ENCODE results near the gene OGFOD1. TPM values are rescaled to one million over a fixed set of nuclear protein-coding genes. Genes with fewer than 3 reads are reported as not detected.

The OGFOD1 gene
- total and polyA plus RNA-seq, 2 donors (not counting 3 experiments of a cell fraction or from before 2014, with no cell fraction given): 26.6 to 54.8 TPM

DNA sequence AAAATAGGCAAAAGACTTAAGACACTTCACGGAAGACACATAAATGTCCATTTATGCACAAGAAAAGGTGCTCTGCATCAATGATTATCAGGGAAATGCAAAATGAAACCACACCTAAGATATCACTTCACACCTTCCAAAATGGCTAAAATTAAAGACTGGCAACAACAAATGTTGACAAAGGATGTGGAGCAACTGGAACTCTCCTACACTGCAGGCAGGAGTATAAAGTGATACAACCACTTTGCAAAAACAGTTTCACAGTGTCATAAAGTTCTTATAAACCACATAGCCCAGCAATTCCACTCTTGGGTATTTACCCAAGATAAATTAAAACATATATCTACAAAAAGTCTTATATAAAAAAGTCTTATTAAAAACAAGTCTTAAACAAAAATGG, 60.7 kb downstream of the OGFOD1 start:
- H3K9me1 ChIP-seq (replicated peaks; ENCODE audit: control insufficient read depth, extremely low read depth, insufficient read depth, low read length): no peaks in the 10 kb centered on the region
- no peak for DNase-seq (ENCODE audit: low read depth, low spot score)
- intact Hi-C loops (cut with micrococcal nuclease): no loop called here
- no peak for FAIRE-seq
- no peak overlapping the region for H2AFZ ChIP-seq (ENCODE audit: low read depth, low read length)
- no peaks in the 10 kb centered on the region for H3K27me3 ChIP-seq (ENCODE audit: control insufficient read depth in 2 of 2, insufficient read depth in 2 of 2, low read length in 2 of 2)
- H3K4me3 ChIP-seq (replicated peaks in 1 of 3; ENCODE audit: insufficient read depth in 1 of 3, low read depth in 1 of 3, low read length in 3 of 3): no peak overlapping the region
- ChIA-PET POLR2A (no interaction called here), CTCF (interaction anchor here (3.9 kb wide), 1 partner anchor 190 kb away, joined by 54 read pairs; no protein-coding TSS in a partner anchor)
- H3K9me3 ChIP-seq (replicated peaks; ENCODE audit: control insufficient read depth, insufficient read depth, low read length): no peaks in the 10 kb centered on the region
- no TSS peak for BruUV-seq (replicated peaks)
- H3K4me2 ChIP-seq (ENCODE audit: insufficient read depth, low read length): no peak overlapping the region
- no peaks in the 10 kb centered on the region for H3K79me2 ChIP-seq (ENCODE audit: control insufficient read depth, insufficient read depth, low read length)
- peaks cover 11% of the 10 kb centered on the region for H3K4me1 ChIP-seq (ENCODE audit: control insufficient read depth, extremely low read depth, insufficient read depth, low read length)
- H3K36me3 ChIP-seq (ENCODE audit: control insufficient read depth in 2 of 2, extremely low read depth in 1 of 2, insufficient read depth in 2 of 2, low read length in 2 of 2): peaks cover 3 to 4% of the 10 kb centered on the region in 2 experiments
- TF ChIP-seq FOS (IDR thresholded peaks at IDR 0.05; ENCODE audit: borderline replicate concordance, insufficient read depth, low read length) (no peak), POLR2A (IDR thresholded peaks at IDR 0.05; ENCODE audit: low read depth, low read length) (no peak), JUN (IDR thresholded peaks at IDR 0.05; ENCODE audit: borderline replicate concordance, insufficient read depth, insufficient read length, low read depth) (no peak), MYC (IDR thresholded peaks at IDR 0.05; ENCODE audit: low read depth, low read length) (no peak), GATA2 (IDR thresholded peaks at IDR 0.05; ENCODE audit: insufficient read depth, insufficient read length, low read depth, low read length) (no peak)
- TF ChIP-seq, protein P1, sequence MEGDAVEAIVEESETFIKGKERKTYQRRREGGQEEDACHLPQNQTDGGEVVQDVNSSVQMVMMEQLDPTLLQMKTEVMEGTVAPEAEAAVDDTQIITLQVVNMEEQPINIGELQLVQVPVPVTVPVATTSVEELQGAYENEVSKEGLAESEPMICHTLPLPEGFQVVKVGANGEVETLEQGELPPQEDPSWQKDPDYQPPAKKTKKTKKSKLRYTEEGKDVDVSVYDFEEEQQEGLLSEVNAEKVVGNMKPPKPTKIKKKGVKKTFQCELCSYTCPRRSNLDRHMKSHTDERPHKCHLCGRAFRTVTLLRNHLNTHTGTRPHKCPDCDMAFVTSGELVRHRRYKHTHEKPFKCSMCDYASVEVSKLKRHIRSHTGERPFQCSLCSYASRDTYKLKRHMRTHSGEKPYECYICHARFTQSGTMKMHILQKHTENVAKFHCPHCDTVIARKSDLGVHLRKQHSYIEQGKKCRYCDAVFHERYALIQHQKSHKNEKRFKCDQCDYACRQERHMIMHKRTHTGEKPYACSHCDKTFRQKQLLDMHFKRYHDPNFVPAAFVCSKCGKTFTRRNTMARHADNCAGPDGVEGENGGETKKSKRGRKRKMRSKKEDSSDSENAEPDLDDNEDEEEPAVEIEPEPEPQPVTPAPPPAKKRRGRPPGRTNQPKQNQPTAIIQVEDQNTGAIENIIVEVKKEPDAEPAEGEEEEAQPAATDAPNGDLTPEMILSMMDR (IDR thresholded peaks at IDR 0.05; ENCODE audit: extremely low read depth in 1 of 2, insufficient read depth in 1 of 2, low read depth in 1 of 2, low read length in 2 of 2): no peak
- TF ChIP-seq, protein P2, sequence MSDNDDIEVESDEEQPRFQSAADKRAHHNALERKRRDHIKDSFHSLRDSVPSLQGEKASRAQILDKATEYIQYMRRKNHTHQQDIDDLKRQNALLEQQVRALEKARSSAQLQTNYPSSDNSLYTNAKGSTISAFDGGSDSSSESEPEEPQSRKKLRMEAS (IDR thresholded peaks at IDR 0.05; ENCODE audit: insufficient read depth, insufficient read length): no peak
- H3K9ac ChIP-seq (replicated peaks; ENCODE audit: extremely low read depth, insufficient read depth, low read length): no peak overlapping the region
- dilution Hi-C loops (cut with MboI; ENCODE audit: extremely low pct_ligation_motif_present, low sequenced_read_pairs): no loop called here
- no peaks in the 10 kb centered on the region for H4K20me1 ChIP-seq (replicated peaks; ENCODE audit: control insufficient read depth, extremely low read depth, insufficient read depth, low read length)
- no peak overlapping the region for H3K27ac ChIP-seq (ENCODE audit: insufficient read depth, low read depth, low read length)

Measured in endothelial cell of umbilical vein (primary cell).